COLO668 (cell line): Measurements from ENCODE around the gene LMF1.
"Not testable (repeated sequence)": the region's sequence is repeated elsewhere in the genome, so short reads cannot be mapped to it uniquely, and the experiment has no call there.

Source experiments
- DNase-seq: peaks from one replicate; lab custom pipeline; 2025; ENCODE audit not compliant: unreplicated experiment; lab: John Stamatoyannopoulos, UW

Gene LMF1

GRCh38 chr16:897701-898100, 73.1 kb downstream of the LMF1 start:
- no peak for DNase-seq

GRCh38 chr16:897200-897543, 73.6 kb downstream of the LMF1 start:
- no peak for DNase-seq

DNA sequence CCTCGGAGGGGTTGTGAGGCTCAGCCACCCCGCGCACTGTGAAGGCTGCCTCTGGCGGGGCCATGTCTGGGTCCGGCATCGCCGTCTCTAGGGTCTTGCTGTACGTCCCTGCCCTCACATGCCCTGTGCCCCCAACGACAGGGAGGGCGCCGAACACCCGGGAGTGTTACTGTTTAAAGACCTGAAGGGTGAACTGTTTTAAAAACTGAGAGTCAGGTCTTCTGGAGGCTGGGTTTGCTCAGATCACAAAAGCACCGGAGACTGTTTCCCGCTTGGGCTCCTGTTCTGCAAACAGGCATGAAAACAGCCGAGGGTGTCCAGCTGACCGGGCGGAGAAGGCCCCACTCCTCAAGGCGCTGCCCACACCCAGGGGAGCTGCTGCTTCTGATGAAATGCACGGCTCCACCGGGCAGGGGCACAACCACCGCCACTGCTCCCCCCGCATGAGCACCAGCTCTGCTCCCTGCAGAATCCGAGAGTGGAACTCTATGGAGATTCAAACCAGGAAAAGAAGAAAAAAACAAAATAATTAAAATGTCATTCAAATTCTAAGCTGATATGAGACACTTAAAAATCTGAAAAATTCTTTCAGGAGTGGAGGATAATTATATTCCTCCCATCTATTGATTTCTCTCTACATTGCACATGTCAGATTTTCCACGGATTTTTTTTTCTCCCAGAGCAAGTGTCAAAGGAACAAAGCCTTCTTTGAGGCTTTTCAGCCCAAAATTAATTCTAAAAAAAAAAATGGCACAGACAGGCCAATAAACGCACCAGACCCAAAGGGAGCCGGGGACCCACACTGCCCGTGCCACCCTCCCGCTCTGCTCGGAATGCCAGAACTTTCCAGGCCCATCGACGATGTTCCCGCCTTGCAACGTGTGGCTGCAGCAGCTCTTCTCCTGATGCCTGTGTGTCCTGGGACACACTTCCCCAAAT, 74.3 kb downstream of the LMF1 start:
- DNase-seq: no peak

DNA sequence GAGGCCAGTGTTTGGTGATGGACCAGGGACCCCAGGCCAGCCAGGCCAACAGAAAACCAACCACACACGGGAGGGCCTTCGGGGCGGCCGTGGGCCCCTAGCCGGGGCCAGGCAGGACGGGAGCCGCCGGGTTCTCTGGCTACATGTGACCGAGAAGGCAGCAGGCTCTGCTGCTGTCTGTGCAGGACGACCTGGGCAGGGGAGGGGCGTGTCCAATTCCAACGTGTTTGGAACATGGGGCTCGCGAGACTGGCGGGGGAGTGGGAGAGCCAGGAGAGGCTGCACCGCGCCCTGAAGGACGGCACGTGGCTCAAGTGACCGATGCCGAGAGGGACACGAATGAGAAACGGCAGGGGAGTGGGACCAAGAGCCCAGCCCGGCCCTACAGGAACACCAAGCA, 75.4 kb downstream of the LMF1 start:
- DNase-seq: no peak

DNA sequence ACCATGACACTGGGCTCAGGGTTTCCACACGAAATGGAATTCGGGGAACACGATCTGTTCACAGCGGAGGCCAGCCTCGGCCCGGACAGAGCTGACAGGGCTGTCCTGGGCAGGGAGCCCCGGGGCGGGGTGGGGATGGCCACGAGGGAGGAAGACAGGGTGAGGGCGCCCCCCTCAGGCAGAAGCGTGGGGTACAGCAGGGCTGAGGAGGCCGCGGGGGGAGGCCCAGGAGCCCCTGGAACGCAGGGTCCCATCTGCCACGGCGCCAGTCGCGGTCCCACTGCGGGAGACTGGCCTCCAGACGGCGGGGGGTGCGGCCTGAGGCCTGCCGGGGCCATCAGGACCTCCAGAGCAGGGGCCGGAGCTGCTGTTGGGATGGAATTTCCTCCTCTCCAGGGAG, 75.9 kb downstream of the LMF1 start:
- no peak for DNase-seq

GRCh38 chr16:894136-894535, 76.6 kb downstream of the LMF1 start:
- DNase-seq: no peak

- DNase-seq: peak; percentile 8
Measured at GRCh38 chr16:893360-893759, 77.4 kb downstream of the LMF1 start.

- DNase-seq: no peak
Measured at GRCh38 chr16:892536-893255, 78.1 kb downstream of the LMF1 start.

GRCh38 chr16:892006-892405, 78.8 kb downstream of the LMF1 start:
- DNase-seq: no peak

DNA sequence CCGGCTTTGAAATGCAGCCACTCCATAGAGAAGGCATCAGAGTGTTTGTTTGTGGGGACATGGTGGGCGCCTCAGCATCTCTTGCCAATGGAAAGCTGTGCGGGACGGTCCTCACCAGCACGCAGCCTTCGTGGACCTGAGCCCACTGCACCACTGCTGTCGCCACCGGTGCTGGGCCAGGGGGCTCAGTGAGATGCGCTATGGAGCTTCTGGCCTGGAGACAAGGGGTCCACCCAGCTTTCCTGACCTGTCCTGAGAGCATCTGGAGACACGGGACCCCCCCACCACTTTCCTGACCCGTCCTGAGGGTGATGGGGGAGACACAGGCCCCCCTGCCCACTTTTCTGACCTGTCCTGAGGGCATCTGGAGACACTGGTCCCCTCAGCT, 79.4 kb downstream of the LMF1 start:
- DNase-seq: no peak

DNA sequence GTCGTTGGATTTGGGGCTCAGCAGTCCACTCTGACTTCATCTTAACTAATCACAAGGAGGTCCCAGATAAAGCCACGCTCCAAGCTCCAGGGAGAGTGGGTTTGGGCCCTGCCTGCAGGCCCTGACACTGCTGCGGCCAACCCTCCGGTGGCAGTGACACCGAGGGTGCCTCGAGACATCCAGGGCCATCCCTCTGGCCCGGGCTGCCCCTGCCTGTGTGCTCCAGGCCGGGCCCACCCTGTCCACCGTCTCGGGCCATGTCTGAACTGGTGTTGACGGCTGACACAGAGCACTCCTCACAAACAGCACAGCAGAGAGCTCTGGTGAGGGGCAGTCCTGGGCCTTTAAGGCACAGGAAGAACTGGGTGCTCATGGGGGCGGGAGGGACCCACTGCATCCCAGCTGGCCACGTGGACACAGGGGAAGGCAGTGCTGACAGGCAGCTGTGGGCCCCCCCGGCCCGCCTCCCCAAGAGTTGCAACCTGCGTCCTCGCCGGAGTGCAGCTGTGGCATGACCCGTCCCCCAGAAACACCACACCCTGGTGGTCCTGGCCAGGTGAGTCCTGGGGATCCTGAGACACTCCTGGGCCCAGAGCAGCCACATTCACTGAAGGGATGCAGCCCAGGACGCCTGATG, 80.0 kb downstream of the LMF1 start:
- DNase-seq: no peak

DNA sequence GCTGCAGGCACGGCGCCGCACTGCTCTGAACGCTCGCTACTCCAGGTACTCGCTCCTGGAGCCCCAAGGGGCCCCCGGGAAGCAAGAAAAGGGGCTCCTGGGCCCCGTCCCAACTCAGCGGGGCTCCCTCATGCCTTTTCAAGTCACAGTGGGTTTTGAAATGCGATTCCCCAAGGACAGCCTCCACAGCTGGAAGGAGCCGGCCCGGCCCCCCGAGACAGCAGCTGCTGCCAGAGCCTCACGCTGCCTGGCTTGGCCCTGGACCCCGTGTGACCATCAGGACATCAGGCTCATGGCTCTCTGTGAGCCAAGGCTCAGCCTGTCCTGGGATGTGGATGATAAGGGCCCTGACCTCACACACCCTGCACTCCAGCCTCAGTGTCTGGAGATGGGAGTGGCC, 80.6 kb downstream of the LMF1 start:
- DNase-seq: no peak

- no peak for DNase-seq
Measured at GRCh38 chr16:889586-889985, 81.2 kb downstream of the LMF1 start.

DNA sequence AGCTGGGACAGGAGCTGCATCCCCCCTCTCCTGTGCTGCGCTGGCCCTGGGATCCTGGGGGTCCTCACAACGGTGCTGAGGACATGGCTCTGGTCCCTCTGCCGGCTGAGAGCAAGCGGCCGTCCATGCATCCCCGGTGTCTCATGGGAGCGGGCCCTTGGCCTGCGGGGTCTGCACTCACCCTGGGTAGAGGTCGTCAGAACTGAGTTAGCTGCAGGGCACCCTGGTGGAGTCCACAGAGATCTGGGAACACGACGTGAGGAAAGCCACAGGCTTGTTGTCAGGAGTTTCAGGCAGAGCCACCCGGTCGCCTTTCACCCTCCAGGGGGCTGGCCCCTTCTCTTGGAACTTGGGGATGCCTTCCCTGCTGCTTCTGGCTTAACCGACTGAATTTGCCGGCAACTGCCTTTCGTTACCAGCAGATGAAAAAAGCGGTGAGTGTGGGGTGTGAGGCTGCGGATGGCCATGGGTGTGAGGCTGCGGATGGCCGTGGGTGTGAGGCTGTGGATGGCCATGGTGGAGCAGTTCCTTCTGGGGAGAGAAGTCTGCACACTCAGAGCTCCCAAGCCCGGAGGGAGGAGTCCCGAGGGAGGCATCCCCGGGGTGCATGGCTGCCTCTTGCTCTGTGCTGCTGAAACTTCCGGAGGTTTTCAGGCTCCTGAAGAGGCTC, 81.7 kb downstream of the LMF1 start:
- no peak for DNase-seq

GRCh38 chr16:888456-888855, 82.3 kb downstream of the LMF1 start:
- not testable (repeated sequence) for DNase-seq

GRCh38 chr16:887846-888245, 82.9 kb downstream of the LMF1 start:
- no peak for DNase-seq

- no peak for DNase-seq
Measured at GRCh38 chr16:886802-887731, 83.7 kb downstream of the LMF1 start.

DNA sequence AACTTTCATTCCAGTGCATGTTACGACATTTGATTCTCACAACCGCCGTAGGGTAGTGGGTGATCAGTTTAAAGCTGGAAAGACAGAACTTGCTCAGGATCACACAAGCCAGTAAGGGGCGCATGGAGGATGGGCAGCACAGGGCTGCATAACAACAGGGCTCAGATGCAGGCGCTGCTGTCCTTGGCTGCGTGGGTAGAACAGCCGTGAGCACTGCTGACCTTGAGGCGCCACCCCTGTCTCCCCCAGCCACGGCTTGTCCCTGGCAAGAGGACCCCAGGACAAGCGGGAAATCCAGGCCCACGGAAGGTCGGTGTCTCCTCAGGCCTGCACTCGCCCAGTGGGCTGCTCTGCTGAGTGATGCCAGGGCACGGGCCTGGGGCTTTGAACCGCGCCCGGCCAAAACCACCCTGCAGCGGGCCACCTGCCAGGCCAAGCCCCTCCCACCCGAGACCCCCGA, 84.7 kb downstream of the LMF1 start:
- DNase-seq: no peak

DNA sequence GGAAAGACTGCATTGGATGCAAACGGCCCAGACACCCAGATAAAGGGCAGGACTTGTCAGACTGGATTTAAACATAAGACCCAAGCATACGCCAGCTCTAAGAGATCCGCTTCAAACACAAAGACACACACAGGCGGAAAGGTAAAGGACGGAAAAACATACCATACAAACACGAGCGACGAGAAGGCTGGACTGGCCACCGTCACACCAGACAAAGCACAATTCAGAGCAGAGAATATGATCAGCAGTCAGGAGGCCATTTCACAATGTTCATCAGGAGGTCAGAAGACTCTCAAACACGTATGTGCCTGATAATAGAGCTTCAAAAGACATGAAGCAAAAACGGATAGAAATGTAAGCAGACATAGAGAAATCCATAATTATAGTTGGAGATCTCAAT, 85.4 kb downstream of the LMF1 start:
- no peak for DNase-seq

DNA sequence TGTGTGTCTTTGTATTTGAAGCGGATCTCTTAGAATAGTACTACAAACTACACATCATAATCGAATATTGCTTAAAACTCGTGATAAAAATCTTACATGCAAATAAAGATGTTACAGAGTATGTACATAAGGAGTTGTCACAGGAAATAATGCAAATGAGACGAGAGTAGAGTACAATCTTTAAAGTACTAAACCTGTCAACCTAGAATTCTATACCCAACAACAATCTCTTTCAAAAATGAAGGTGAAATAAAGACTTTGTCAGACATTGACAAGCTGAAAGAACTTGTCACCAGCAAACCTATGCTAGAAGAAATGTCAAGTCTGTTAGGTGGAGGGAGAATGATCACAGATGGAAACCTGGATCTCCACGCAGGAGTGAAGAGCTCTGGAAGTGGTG, 86.6 kb downstream of the LMF1 start:
- no peak for DNase-seq
